HEK293 (cell line): ENCODE results near the gene ATP6V0E2.

ENCODE experiments used
- CTCF ChIA-PET: fragments of 350-600 bp; formaldehyde crosslinking; extraction: SDS; loops from one replicate; lab custom pipeline; 2021; ENCODE audit warnings: antibody characterized with exemption; lab: Yijun Ruan, JAX
- POLR2A ChIA-PET: fragments of 300-600 bp; formaldehyde crosslinking; extraction: SDS; loops from one replicate; lab custom pipeline; 2020; ENCODE audit warnings: antibody characterized with exemption, inconsistent platforms; lab: Yijun Ruan, JAX
- H3K27ac ChIP-seq: fragments of 200-500 bp; sonication (Bioruptor generic); 2 replicates; pipeline ENCODE4 v1.5.1; 2014; ENCODE audit warnings: low read depth, low read length, control low read depth, inconsistent platforms; ENCODE audit errors: extremely low read depth
- H3K36me3 ChIP-seq, 2 experiments: fragments of 200-500 bp in 1 of 2; sonication (Bioruptor generic) in 1 of 2; 1 replicate in 1 of 2; 2 replicates in 1 of 2; pipeline ENCODE4 v1.5.1; 2014 to 2017; ENCODE audit warnings: inconsistent platforms in 2 of 2, low read length in 2 of 2; ENCODE audit not compliant: control insufficient read depth in 2 of 2, insufficient read depth in 1 of 2
- H3K4me1 ChIP-seq: fragments of 200-500 bp; sonication (Bioruptor generic); 2 replicates; pipeline ENCODE4 v1.5.1; 2014; ENCODE audit warnings: mild to moderate bottlenecking, low read length, inconsistent platforms; ENCODE audit not compliant: control insufficient read depth, insufficient read depth
- H3K4me3 ChIP-seq: 2 replicates; pipeline ENCODE4 v1.5.1; 2011; ENCODE audit warnings: low read depth, mild to moderate bottlenecking, control low read depth, low read length, moderate library complexity
- H3K9me3 ChIP-seq: fragments of 200-500 bp; sonication (Bioruptor generic); 2 replicates; pipeline ENCODE4 v1.5.1; 2014; ENCODE audit warnings: low read depth, low read length, inconsistent platforms; ENCODE audit not compliant: control insufficient read depth, insufficient read depth
- BCL11B ChIP-seq: fragments of 450-650 bp; formaldehyde crosslinking; IDR thresholded peaks from 2 replicates; pipeline ENCODE4 v1.5.1; 2016; ENCODE audit warnings: low read depth, missing biosample characterization, missing genetic modification characterization
- FEZF1 ChIP-seq: fragments of 450-650 bp; formaldehyde crosslinking; IDR thresholded peaks from 2 replicates; pipeline ENCODE4 v1.5.1; 2016; ENCODE audit warnings: missing biosample characterization, missing genetic modification characterization
- GFI1B ChIP-seq: fragments of 450-650 bp; formaldehyde crosslinking; IDR thresholded peaks from 2 replicates; pipeline ENCODE4 v1.5.1; 2016; ENCODE audit warnings: missing biosample characterization, missing genetic modification characterization
- GLIS2 ChIP-seq: fragments of 450-650 bp; formaldehyde crosslinking; IDR thresholded peaks from 2 replicates; pipeline ENCODE4 v1.5.1; 2016; ENCODE audit warnings: missing biosample characterization, missing genetic modification characterization
- HOXA7 ChIP-seq: sonication (generic); formaldehyde crosslinking; IDR thresholded peaks from 2 replicates; pipeline ENCODE4 v1.8.1; 2022; ENCODE audit warnings: missing genetic modification reagents, borderline replicate concordance
- KLF1 ChIP-seq: fragments of 450-650 bp; formaldehyde crosslinking; IDR thresholded peaks from 2 replicates; pipeline ENCODE4 v1.5.1; 2016; ENCODE audit warnings: missing biosample characterization, missing genetic modification characterization
- MEIS1 ChIP-seq: sonication (generic); formaldehyde crosslinking; IDR thresholded peaks from 2 replicates; pipeline ENCODE4 v1.8.1; 2022; ENCODE audit warnings: missing genetic modification reagents, mild to moderate bottlenecking, borderline replicate concordance
- ZBTB7A ChIP-seq: fragments of 450-650 bp; formaldehyde crosslinking; IDR thresholded peaks from 2 replicates; pipeline ENCODE4 v1.5.1; 2016; ENCODE audit warnings: low read depth, missing biosample characterization, missing genetic modification characterization
- ZFP69B ChIP-seq: fragments of 450-650 bp; formaldehyde crosslinking; IDR thresholded peaks from 2 replicates; pipeline ENCODE4 v1.5.1; 2016; ENCODE audit warnings: missing biosample characterization, missing genetic modification characterization
- ZIC2 ChIP-seq: fragments of 450-650 bp; formaldehyde crosslinking; IDR thresholded peaks from 2 replicates; pipeline ENCODE4 v1.5.1; 2016; ENCODE audit warnings: missing biosample characterization, missing genetic modification characterization
- ZNF132 ChIP-seq: fragments of 450-650 bp; formaldehyde crosslinking; IDR thresholded peaks from 2 replicates; pipeline ENCODE4 v1.5.1; 2017; ENCODE audit warnings: missing biosample characterization, missing genetic modification characterization, borderline replicate concordance
- ZNF175 ChIP-seq: fragments of 450-650 bp; formaldehyde crosslinking; IDR thresholded peaks from 2 replicates; pipeline ENCODE4 v1.5.1; 2016; ENCODE audit warnings: missing biosample characterization, missing genetic modification characterization
- ZNF248 ChIP-seq: fragments of 450-650 bp; formaldehyde crosslinking; IDR thresholded peaks from 2 replicates; pipeline ENCODE4 v1.5.1; 2017; ENCODE audit warnings: missing biosample characterization, missing genetic modification characterization
- ZNF394 ChIP-seq: fragments of 450-650 bp; formaldehyde crosslinking; IDR thresholded peaks from 2 replicates; pipeline ENCODE4 v1.5.1; 2016; ENCODE audit warnings: missing biosample characterization, missing genetic modification characterization, mild to moderate bottlenecking, moderate library complexity, borderline replicate concordance
- ZNF473 ChIP-seq: fragments of 450-650 bp; formaldehyde crosslinking; IDR thresholded peaks from 2 replicates; pipeline ENCODE4 v1.5.1; 2017; ENCODE audit warnings: missing biosample characterization, missing genetic modification characterization
- ZNF513 ChIP-seq: fragments of 450-650 bp; IDR thresholded peaks from 2 replicates; pipeline ENCODE4 v1.5.1; 2018; ENCODE audit warnings: missing biosample characterization, missing genetic modification characterization
- ZNF549 ChIP-seq: fragments of 450-650 bp; IDR thresholded peaks from 2 replicates; pipeline ENCODE4 v1.5.1; 2018; ENCODE audit warnings: missing biosample characterization, missing genetic modification characterization, mild to moderate bottlenecking, inconsistent platforms, moderate library complexity
- ZNF555 ChIP-seq: fragments of 450-650 bp; formaldehyde crosslinking; conservative IDR thresholded peaks from 2 replicates; pipeline ENCODE4 v1.5.1; 2017; ENCODE audit warnings: missing biosample characterization, mild to moderate bottlenecking, missing genetic modification characterization, inconsistent platforms
- ZNF585B ChIP-seq: fragments of 450-650 bp; formaldehyde crosslinking; IDR thresholded peaks from 2 replicates; pipeline ENCODE4 v1.5.1; 2016; ENCODE audit warnings: missing biosample characterization, missing genetic modification characterization
- ZNF624 ChIP-seq: fragments of 450-650 bp; formaldehyde crosslinking; IDR thresholded peaks from 2 replicates; pipeline ENCODE4 v1.5.1; 2017; ENCODE audit warnings: missing biosample characterization, missing genetic modification characterization
- ZNF670 ChIP-seq: fragments of 450-650 bp; formaldehyde crosslinking; IDR thresholded peaks from 2 replicates; pipeline ENCODE4 v1.5.1; 2016; ENCODE audit warnings: missing biosample characterization, missing genetic modification characterization, low read depth
- ZSCAN4 ChIP-seq: fragments of 450-650 bp; formaldehyde crosslinking; IDR thresholded peaks from 2 replicates; pipeline ENCODE4 v1.5.1; 2017; ENCODE audit warnings: missing biosample characterization, missing genetic modification characterization
- TF ChIP-seq, protein P1 (sequence below): fragments of 450-650 bp; formaldehyde crosslinking; conservative IDR thresholded peaks from 2 replicates; pipeline ENCODE4 v1.5.1; 2016; ENCODE audit warnings: low read depth, missing biosample characterization, missing genetic modification characterization
- TF ChIP-seq, protein P2 (sequence below): fragments of 450-650 bp; formaldehyde crosslinking; IDR thresholded peaks from 2 replicates; pipeline ENCODE4 v1.5.1; 2016; ENCODE audit warnings: missing biosample characterization, missing genetic modification characterization

Gene ATP6V0E2

DNA sequence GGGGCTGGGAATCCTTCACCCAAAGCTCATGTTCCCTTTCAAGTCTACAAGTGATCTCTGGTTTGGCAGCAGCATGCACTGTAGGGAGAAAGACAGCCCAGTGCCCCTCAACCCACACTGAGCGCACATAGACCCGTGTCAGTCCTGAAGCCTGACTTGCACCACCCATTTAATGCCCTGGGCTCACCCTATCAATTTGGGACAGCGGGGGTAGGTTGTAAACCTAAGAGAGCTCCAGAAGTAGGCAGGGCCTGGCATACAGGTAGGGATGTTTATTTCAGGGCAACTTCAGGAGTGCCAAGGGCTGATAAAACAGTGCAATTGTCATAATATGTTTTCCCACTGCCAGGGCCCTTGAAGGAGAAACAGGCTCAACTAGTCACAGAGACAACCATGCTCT is 3.5 kb upstream of the ATP6V0E2 start (continued):
- TF ChIP-seq ZBTB7A (tag by site-specific recombination) (no peak), KLF1 (tag by site-specific recombination) (no peak), ZFP69B (no peak), HOXA7 (CRISPR knock-in tag) (no peak), ZNF132 (tag by site-specific recombination) (no peak)
- TF ChIP-seq, protein P1, sequence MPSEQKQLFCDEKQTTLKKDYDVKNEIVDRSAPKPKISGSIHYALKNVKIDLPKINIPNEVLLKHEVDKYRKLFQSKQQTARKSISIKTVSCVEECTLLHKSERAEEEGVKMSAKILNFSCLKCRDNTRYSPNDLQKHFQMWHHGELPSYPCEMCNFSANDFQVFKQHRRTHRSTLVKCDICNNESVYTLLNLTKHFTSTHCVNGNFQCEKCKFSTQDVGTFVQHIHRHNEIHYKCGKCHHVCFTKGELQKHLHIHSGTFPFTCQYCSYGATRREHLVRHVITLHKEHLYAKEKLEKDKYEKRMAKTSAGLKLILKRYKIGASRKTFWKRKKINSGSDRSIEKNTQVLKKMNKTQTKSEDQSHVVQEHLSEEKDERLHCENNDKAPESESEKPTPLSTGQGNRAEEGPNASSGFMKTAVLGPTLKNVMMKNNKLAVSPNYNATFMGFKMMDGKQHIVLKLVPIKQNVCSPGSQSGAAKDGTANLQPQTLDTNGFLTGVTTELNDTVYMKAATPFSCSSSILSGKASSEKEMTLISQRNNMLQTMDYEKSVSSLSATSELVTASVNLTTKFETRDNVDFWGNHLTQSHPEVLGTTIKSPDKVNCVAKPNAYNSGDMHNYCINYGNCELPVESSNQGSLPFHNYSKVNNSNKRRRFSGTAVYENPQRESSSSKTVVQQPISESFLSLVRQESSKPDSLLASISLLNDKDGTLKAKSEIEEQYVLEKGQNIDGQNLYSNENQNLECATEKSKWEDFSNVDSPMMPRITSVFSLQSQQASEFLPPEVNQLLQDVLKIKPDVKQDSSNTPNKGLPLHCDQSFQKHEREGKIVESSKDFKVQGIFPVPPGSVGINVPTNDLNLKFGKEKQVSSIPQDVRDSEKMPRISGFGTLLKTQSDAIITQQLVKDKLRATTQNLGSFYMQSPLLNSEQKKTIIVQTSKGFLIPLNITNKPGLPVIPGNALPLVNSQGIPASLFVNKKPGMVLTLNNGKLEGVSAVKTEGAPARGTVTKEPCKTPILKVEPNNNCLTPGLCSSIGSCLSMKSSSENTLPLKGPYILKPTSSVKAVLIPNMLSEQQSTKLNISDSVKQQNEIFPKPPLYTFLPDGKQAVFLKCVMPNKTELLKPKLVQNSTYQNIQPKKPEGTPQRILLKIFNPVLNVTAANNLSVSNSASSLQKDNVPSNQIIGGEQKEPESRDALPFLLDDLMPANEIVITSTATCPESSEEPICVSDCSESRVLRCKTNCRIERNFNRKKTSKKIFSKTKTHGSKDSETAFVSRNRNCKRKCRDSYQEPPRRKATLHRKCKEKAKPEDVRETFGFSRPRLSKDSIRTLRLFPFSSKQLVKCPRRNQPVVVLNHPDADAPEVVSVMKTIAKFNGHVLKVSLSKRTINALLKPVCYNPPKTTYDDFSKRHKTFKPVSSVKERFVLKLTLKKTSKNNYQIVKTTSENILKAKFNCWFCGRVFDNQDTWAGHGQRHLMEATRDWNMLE (tag by site-specific recombination) = no peak
- TF ChIP-seq, protein P2, sequence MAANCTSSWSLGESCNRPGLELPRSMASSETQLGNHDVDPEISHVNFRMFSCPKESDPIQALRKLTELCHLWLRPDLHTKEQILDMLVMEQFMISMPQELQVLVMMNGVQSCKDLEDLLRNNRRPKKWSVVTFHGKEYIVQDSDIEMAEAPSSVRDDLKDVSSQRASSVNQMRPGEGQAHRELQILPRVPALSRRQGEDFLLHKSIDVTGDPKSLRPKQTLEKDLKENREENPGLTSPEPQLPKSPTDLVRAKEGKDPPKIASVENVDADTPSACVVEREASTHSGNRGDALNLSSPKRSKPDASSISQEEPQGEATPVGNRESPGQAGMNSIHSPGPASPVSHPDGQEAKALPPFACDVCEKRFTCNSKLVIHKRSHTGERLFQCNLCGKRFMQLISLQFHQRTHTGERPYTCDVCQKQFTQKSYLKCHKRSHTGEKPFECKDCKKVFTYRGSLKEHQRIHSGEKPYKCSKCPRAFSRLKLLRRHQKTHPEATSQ (tag by site-specific recombination) = no peak

GRCh38 chr7:149870701-149871483 is 2.9 kb upstream of the ATP6V0E2 start:
- Histone ChIP-seq H3K4me1 (no peaks in the 10 kb centered on the region), H3K36me3 (peaks cover 0 to 43% of the 10 kb centered on the region in 2 experiments; a peak in 1 of 3 replicates), H3K4me3 (no peak overlapping the region), H3K9me3 (no peaks in the 10 kb centered on the region), H3K27ac (no peak overlapping the region)
- ChIA-PET POLR2A (no interaction called here), CTCF (interaction anchor here (0.8 to 1.4 kb wide), 3 partner anchors 10 to 16 kb away, joined by 4 to 5 read pairs (median 4); no protein-coding TSS in a partner anchor)
- no peak for TF ChIP-seq ZNF585B
- TF ChIP-seq ZSCAN4 (tag by site-specific recombination) = no peak
- no peak for TF ChIP-seq ZNF670 (tag by site-specific recombination)

DNA sequence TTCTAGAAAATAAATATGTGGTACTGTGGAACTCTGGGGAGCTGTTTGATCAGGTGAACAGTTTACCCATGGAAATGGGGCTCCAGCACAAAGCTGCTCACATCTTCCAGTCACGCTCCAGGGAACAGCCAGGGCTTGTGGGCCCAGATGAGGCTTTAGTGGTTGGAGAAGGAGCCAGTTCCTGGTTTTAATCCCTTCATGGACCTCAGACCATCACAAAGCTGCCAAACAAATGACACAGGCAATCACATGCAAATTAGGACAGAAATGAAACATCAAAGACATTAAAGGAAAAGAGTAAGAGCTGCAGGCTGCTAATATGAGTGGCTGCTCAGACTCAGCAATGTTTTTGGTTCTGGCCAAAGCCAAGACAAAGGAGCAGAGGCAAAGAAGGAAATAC is 2.2 kb upstream of the ATP6V0E2 start:
- ChIA-PET CTCF (interaction anchor here (0.8 to 1.4 kb wide), 2 partner anchors 12 to 16 kb away, joined by 4 to 5 read pairs; no protein-coding TSS in a partner anchor), POLR2A (no interaction called here)
- no peak overlapping the region for H3K27ac ChIP-seq
- peaks cover 0 to 50% of the 10 kb centered on the region in 2 experiments; a peak in 1 of 3 replicates for H3K36me3 ChIP-seq
- H3K9me3 ChIP-seq = no peaks in the 10 kb centered on the region
- TF ChIP-seq ZNF513 (no peak), MEIS1 (CRISPR knock-in tag) (no peak), ZIC2 (tag by site-specific recombination) (no peak), ZNF248 (tag by site-specific recombination) (no peak), BCL11B (no peak), ZNF473 (tag by site-specific recombination) (no peak), ZNF394 (tag by site-specific recombination) (no peak), FEZF1 (tag by site-specific recombination) (no peak), ZNF549 (tag by site-specific recombination) (no peak), ZNF624 (tag by site-specific recombination) (no peak), GFI1B (no peak), ZNF175 (tag by site-specific recombination) (no peak), ZNF555 (tag by site-specific recombination) (no peak), GLIS2 (no peak)
- no peaks in the 10 kb centered on the region for H3K4me1 ChIP-seq
- H3K4me3 ChIP-seq = no peak overlapping the region
